K562 (cell line): ENCODE measurements around the gene INSM1. TPM values are rescaled to one million over a fixed set of nuclear protein-coding genes. Genes with fewer than 3 reads are reported as not detected.

Experiments used
- ATAC-seq: fragments of 200-7000 bp; cut with Tn5 transposase; 3 replicates; pipeline ENCODE4 v1.9.1; 2020; ENCODE audit warnings: moderate library complexity
- BruUV-seq: library from RNA; stranded (reverse); fragments of 400-500 nt; replicated peaks from 2 replicates; lab custom pipeline; 2021; lab: Mats Ljungman, UMichigan
- CTCF ChIA-PET: fragments of 300-600 bp; formaldehyde crosslinking; extraction: SDS; loops from one replicate; lab custom pipeline; 2021; ENCODE audit warnings: low intra/inter-chr PET ratio; lab: Yijun Ruan, JAX
- POLR2A ChIA-PET: fragments of 300-600, 350-650 bp; sonication (Branson Sonifier 250); formaldehyde crosslinking; extraction: SDS; loops from one replicate; lab custom pipeline; 2021; ENCODE audit warnings: antibody characterized with exemption, inconsistent platforms; lab: Yijun Ruan, JAX
- DNase-seq, 4 experiments: peaks; one replicate each; pipeline versions ENCODE4 v3.0.0 to v3.0.0-alpha.2; 2011 to 2018; ENCODE audit warnings: low spot score in 3 of 4, mixed read lengths in 3 of 4; ENCODE audit errors: extremely low read depth in 1 of 4
- FAIRE-seq: peaks from 2 replicates; lab custom pipeline; 2011; peaks lifted over from hg19 to GRCh38; lab: Jason Lieb, UNC
- H2AFZ ChIP-seq: 2 replicates; pipeline ENCODE4 v1.6.0; 2011; ENCODE audit warnings: low read depth, low read length, control low read depth, inconsistent platforms
- H3K27ac ChIP-seq: fragments of 200-600 bp; 3 replicates; pipeline ENCODE4 v1.8.0; 2011; ENCODE audit warnings: low read depth, mild to moderate bottlenecking, control low read depth, inconsistent platforms, low read length, moderate library complexity, mixed read lengths; ENCODE audit errors: extremely low read depth
- H3K27me3 ChIP-seq, 2 experiments: fragments of 300-600 bp in 1 of 2; 2 replicates in 1 of 2; 3 replicates in 1 of 2; pipeline versions ENCODE4 v1.6.0 to v1.8.0; 2011; ENCODE audit warnings: inconsistent platforms in 2 of 2, low read length in 2 of 2, mild to moderate bottlenecking in 1 of 2, mixed read lengths in 1 of 2, moderate library complexity in 1 of 2; ENCODE audit not compliant: control insufficient read depth in 2 of 2, insufficient read depth in 2 of 2
- H3K36me3 ChIP-seq: fragments of 300-600 bp; 3 replicates; pipeline ENCODE4 v1.8.0; 2011; ENCODE audit warnings: mild to moderate bottlenecking, low read length, inconsistent platforms; ENCODE audit not compliant: control insufficient read depth, insufficient read depth
- H3K4me1 ChIP-seq, 2 experiments: fragments of 200-600 bp in 1 of 2; replicated peaks in 1 of 2; 2 replicates in 1 of 2; 3 replicates in 1 of 2; pipeline versions ENCODE4 v1.5.1 to v1.8.0; 2011; ENCODE audit warnings: inconsistent platforms in 2 of 2, low read length in 2 of 2, mild to moderate bottlenecking in 1 of 2, mixed read lengths in 1 of 2, moderate library complexity in 1 of 2; ENCODE audit not compliant: control insufficient read depth in 2 of 2, insufficient read depth in 2 of 2
- H3K4me2 ChIP-seq: 2 replicates; pipeline ENCODE4 v1.6.1; 2011; ENCODE audit warnings: low read length, control low read depth, inconsistent platforms, mixed read lengths; ENCODE audit not compliant: insufficient read depth
- H3K4me3 ChIP-seq: fragments of 200-600 bp; sonication (generic), shearing (Covaris generic); 2 replicates; pipeline ENCODE4 v1.5.1; 2016; ENCODE audit warnings: control low read depth, inconsistent platforms
- H3K79me2 ChIP-seq: fragments of 200-600 bp; 3 replicates; pipeline ENCODE4 v1.8.0; 2011; ENCODE audit warnings: low read length, inconsistent platforms; ENCODE audit not compliant: control insufficient read depth, insufficient read depth
- H3K9ac ChIP-seq, 2 experiments: 2 replicates each; pipeline versions ENCODE4 v1.6.0 to v1.6.1; 2011; ENCODE audit warnings: low read depth in 2 of 2, low read length in 2 of 2, control low read depth in 1 of 2, inconsistent platforms in 1 of 2, mild to moderate bottlenecking in 1 of 2, mixed read lengths in 1 of 2; ENCODE audit not compliant: insufficient read depth in 1 of 2
- H3K9me1 ChIP-seq: one replicate; pipeline ENCODE4 v1.6.0; 2011; ENCODE audit warnings: inconsistent platforms, mild to moderate bottlenecking, low read length, moderate library complexity; ENCODE audit not compliant: control insufficient read depth, insufficient read depth
- H3K9me3 ChIP-seq: replicated peaks from 2 replicates; pipeline ENCODE4 v1.5.1; 2011; ENCODE audit warnings: low read depth, low read length, inconsistent platforms; ENCODE audit not compliant: control insufficient read depth, insufficient read depth
- H4K20me1 ChIP-seq: replicated peaks from 2 replicates; pipeline ENCODE4 v1.6.1; 2011; ENCODE audit warnings: low read length, inconsistent platforms, mixed read lengths; ENCODE audit not compliant: control insufficient read depth, insufficient read depth
- ATF2 ChIP-seq: sonication (generic); formaldehyde crosslinking; IDR thresholded peaks from 2 replicates; pipeline ENCODE4 v1.8.1; 2022; ENCODE audit warnings: missing genetic modification reagents
- CHD1 ChIP-seq: fragments of 200-600 bp; sonication (generic); IDR thresholded peaks from one replicate; pipeline ENCODE4 v1.6.1; 2012; ENCODE audit warnings: mild to moderate bottlenecking, moderate library complexity, low read length, inconsistent platforms
- DIDO1 ChIP-seq: fragments of 450-650 bp; IDR thresholded peaks from 2 replicates; pipeline ENCODE4 v1.6.1; 2016; ENCODE audit warnings: low read depth, missing biosample characterization, missing genetic modification characterization
- ETV1 ChIP-seq: fragments of 450-650 bp; conservative IDR thresholded peaks from 2 replicates; pipeline ENCODE4 v1.6.1; 2016; ENCODE audit warnings: missing genetic modification characterization, control low read depth, low read depth, missing compliant biosample characterization
- ETV5 ChIP-seq: sonication (generic); formaldehyde crosslinking; IDR thresholded peaks from 2 replicates; pipeline ENCODE4 v1.4.0; 2020; ENCODE audit warnings: low read depth, mild to moderate bottlenecking, missing genetic modification reagents
- FOSL1 ChIP-seq: fragments of 200-800 bp; sonication (Bioruptor generic); conservative IDR thresholded peaks from 2 replicates; pipeline ENCODE4 v1.6.1; 2016; ENCODE audit warnings: missing genetic modification characterization, missing compliant biosample characterization
- FOXJ2 ChIP-seq: fragments of 200-800 bp; sonication (Bioruptor generic); IDR thresholded peaks from 2 replicates; pipeline ENCODE4 v1.6.1; 2016; ENCODE audit warnings: missing genetic modification characterization, missing compliant biosample characterization
- GABPB1 ChIP-seq: sonication (generic); formaldehyde crosslinking; IDR thresholded peaks from 2 replicates; pipeline ENCODE4 v1.8.0; 2022; ENCODE audit warnings: mild to moderate bottlenecking, missing genetic modification reagents
- GTF2B ChIP-seq: IDR thresholded peaks from 2 replicates; pipeline ENCODE4 v1.6.1; 2011; ENCODE audit not compliant: insufficient read length; ENCODE audit errors: extremely low read depth
- TOE1 ChIP-seq, 2 experiments: fragments of 450-650 bp in 1 of 2; sonication (generic) in 1 of 2; formaldehyde crosslinking in 1 of 2; IDR thresholded peaks; 2 replicates each; pipeline versions ENCODE4 v1.7.1 to v1.8.0; 2016 to 2022; ENCODE audit warnings: borderline replicate concordance in 2 of 2, mild to moderate bottlenecking in 2 of 2, antibody characterized with exemption in 1 of 2, inconsistent platforms in 1 of 2, low read depth in 1 of 2, missing genetic modification reagents in 1 of 2, moderate library complexity in 1 of 2
- ZNF274 ChIP-seq: IDR thresholded peaks from 2 replicates; pipeline ENCODE4 v1.6.1; 2011; ENCODE audit warnings: low read depth, mild to moderate bottlenecking, low read length, moderate library complexity, borderline replicate concordance
- ZSCAN32 ChIP-seq: fragments of 450-650 bp; formaldehyde crosslinking; IDR thresholded peaks from 2 replicates; pipeline ENCODE4 v1.4.0; 2020; ENCODE audit warnings: mild to moderate bottlenecking, moderate library complexity
- WGBS: fragments of 100-300 bp; shearing (Covaris generic); methylation state at CpG from one replicate; pipeline ENCODE4 v1.1.6; 2016; ENCODE audit warnings: low coverage, mixed read lengths; ENCODE audit not compliant: insufficient coverage; ENCODE audit errors: missing lambda C conversion rate; 5-methylcytosine and 5-hydroxymethylcytosine counted together
- in situ Hi-C: fragments of 300-500 bp; cut with MboI; formaldehyde crosslinking; loops from 4 replicates; pipeline ENCODE4 v1.15.0; 2018; ENCODE audit warnings: inconsistent platforms, mixed read lengths
- intact Hi-C: fragments of 100-400 bp; cut with micrococcal nuclease; formaldehyde crosslinking; loops from 2 replicates; pipeline ENCODE4 v1.14.2; 2022
- polyA plus RNA-seq, 8 experiments: library from polyadenylated mRNA; depleted of rRNA in 4 of 8; stranded (reverse) in 5 of 8; unstranded in 3 of 8; fragments of >200 nt; fragmentation: Nextera tagmentation in 2 of 8; fragmentation: Illumina TruSeq in 1 of 8; extraction: Ambion mirVana in 2 of 8; extraction: Trizol in 1 of 8; gene quantifications; 2 replicates each; pipeline versions ENCODE4 v1.2.1 to v1.2.3, GENCODE V29; 2011 to 2014; ENCODE audit warnings: inconsistent platforms in 1 of 8, missing spikeins in 1 of 8
- total RNA-seq, 7 experiments: library from RNA; depleted of rRNA in 6 of 7; stranded (reverse); fragments of >200 nt in 6 of 7; fragmentation: Illumina TruSeq in 2 of 7; extraction: Trizol in 2 of 7; gene quantifications; 2 replicates each; pipeline versions ENCODE4 v1.2.1 to v1.2.3, GENCODE V29; 2011 to 2021; ENCODE audit warnings: low replicate concordance in 1 of 7

INSM1 gene
- total and polyA plus RNA-seq, 9 of the 15 experiments (the other 6 are each of a cell fraction or from before 2014, with no cell fraction given): not detected

GRCh38 chr20:20362774-20363433 lies 5.0 kb upstream of the INSM1 start:
- ChIA-PET CTCF (no interaction called here), POLR2A (no interaction called here)
- no peak for ATAC-seq
- H3K79me2 ChIP-seq: no peaks in the 10 kb centered on the region
- H3K9me3 ChIP-seq: no peaks in the 10 kb centered on the region
- no peaks in the 10 kb centered on the region for H4K20me1 ChIP-seq
- H3K27ac ChIP-seq: no peak overlapping the region
- DNase-seq: no peak
- no peak for FAIRE-seq
- H3K4me2 ChIP-seq: no peak overlapping the region
- no peaks in the 10 kb centered on the region; a peak in 1 of 5 replicates for H3K4me1 ChIP-seq
- no TSS peak for BruUV-seq
- in situ Hi-C loops: no loop called here
- no peak overlapping the region for H3K4me3 ChIP-seq
- no peak overlapping the region for H3K9ac ChIP-seq
- H2AFZ ChIP-seq: no peak overlapping the region
- intact Hi-C loops: no loop called here
- no CpG with 5 or more reads among the region's 17 CpGs for WGBS
- peaks cover 0 to 16% of the 10 kb centered on the region in 2 experiments; a peak in 2 of 5 replicates for H3K27me3 ChIP-seq
- no peak for TF ChIP-seq ZNF274
- TF ChIP-seq, all 486 proteins: peak for 0
- Histone ChIP-seq H3K9me1 (no peaks in the 10 kb centered on the region), H3K36me3 (no peaks in the 10 kb centered on the region)

DNA sequence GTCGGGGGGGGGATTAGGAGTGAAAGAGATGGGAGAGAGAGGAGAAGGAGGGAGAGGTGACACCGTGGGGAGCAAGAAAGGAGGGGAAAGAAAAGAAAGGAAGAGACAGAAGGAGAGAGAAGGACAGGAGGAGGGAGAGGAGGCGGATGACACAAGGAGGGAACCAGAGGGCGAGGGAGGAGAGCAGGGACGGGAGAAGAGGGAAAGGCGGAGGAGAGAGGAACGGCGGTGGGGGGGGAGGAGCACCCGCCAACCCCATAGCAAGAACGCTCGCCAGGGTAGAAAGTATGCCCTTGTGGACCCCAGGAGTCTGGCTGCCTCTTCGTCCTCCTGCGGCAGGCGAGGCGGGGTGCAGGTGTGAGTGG lies 4.5 kb upstream of the INSM1 start:
- Histone ChIP-seq H3K9me3 (no peaks in the 10 kb centered on the region), H4K20me1 (no peaks in the 10 kb centered on the region), H3K4me1 (no peaks in the 10 kb centered on the region; a peak in 1 of 5 replicates), H3K9ac (no peak overlapping the region), H3K27ac (no peak overlapping the region), H3K4me3 (no peak overlapping the region), H3K79me2 (no peaks in the 10 kb centered on the region), H2AFZ (no peak overlapping the region), H3K4me2 (no peak overlapping the region), H3K36me3 (no peaks in the 10 kb centered on the region), H3K9me1 (no peaks in the 10 kb centered on the region), H3K27me3 (peaks cover 0 to 16% of the 10 kb centered on the region in 2 experiments; a peak in 2 of 5 replicates)
- no TSS peak for BruUV-seq
- in situ Hi-C loops: no loop called here
- DNase-seq: no peak
- intact Hi-C loops: no loop called here
- CTCF ChIA-PET: no interaction called here
- WGBS: no CpG with 5 or more reads among the region's 15 CpGs
- no peak for FAIRE-seq
- no peak for ATAC-seq
- POLR2A ChIA-PET: no interaction called here
- TF ChIP-seq DIDO1 (tag) (no peak), GTF2B (no peak), ETV5 (CRISPR knock-in tag) (no peak), ETV1 (tag) (no peak), FOSL1 (no peak), CHD1 (no peak), ATF2 (no peak), ZSCAN32 (no peak), TOE1 (IDR thresholded peaks at IDR 0.05; ENCODE audit: borderline replicate concordance) (no peak), TOE1 (CRISPR knock-in tag; IDR thresholded peaks at IDR 0.05; ENCODE audit: borderline replicate concordance, low read depth) (no peak), FOXJ2 (tag) (no peak), GABPB1 (CRISPR knock-in tag) (no peak)
